Neuronal stem cell (in vitro differentiated cells): ENCODE data around the gene RYR1.
"Not testable (repeated sequence)": the region's sequence is repeated elsewhere in the genome, so short reads cannot be mapped to it uniquely, and the experiment has no call there.

Source experiments
- DNase-seq: peaks from one replicate; pipeline ENCODE4 v3.0.0-alpha.2; 2013; ENCODE audit warnings: low spot score
- H2AFZ ChIP-seq: one replicate; pipeline ENCODE4 v1.6.1; 2013; ENCODE audit warnings: mild to moderate bottlenecking, low read length, inconsistent platforms
- H2AK5ac ChIP-seq: 2 replicates; pipeline ENCODE4 v1.6.1; 2013; ENCODE audit warnings: low read depth, mild to moderate bottlenecking, inconsistent platforms, low read length, moderate library complexity, mixed read lengths
- H2BK120ac ChIP-seq: 2 replicates; pipeline ENCODE4 v1.6.1; 2013; ENCODE audit warnings: low read depth, mild to moderate bottlenecking, inconsistent platforms, low read length, moderate library complexity, mixed read lengths
- H2BK12ac ChIP-seq: one replicate; pipeline ENCODE4 v1.6.1; 2013; ENCODE audit warnings: low read length, inconsistent platforms
- H2BK15ac ChIP-seq: 2 replicates; pipeline ENCODE4 v1.6.1; 2013; ENCODE audit warnings: mild to moderate bottlenecking, low read length, inconsistent platforms, mixed read lengths
- H2BK5ac ChIP-seq: one replicate; pipeline ENCODE4 v1.6.1; 2013; ENCODE audit warnings: inconsistent platforms, mild to moderate bottlenecking, low read length, moderate library complexity
- H3K14ac ChIP-seq: one replicate; pipeline ENCODE4 v1.6.1; 2013; ENCODE audit warnings: low read length, inconsistent platforms
- H3K18ac ChIP-seq: 2 replicates; pipeline ENCODE4 v1.6.1; 2013; ENCODE audit warnings: low read length, inconsistent platforms
- H3K23ac ChIP-seq: 2 replicates; pipeline ENCODE4 v1.6.1; 2013; ENCODE audit warnings: low read depth, mild to moderate bottlenecking, mixed read lengths, low read length, inconsistent platforms; ENCODE audit not compliant: poor library complexity
- H3K27ac ChIP-seq: replicated peaks from 3 replicates; pipeline ENCODE4 v1.5.1; 2013; ENCODE audit warnings: low read length, inconsistent platforms
- H3K27me3 ChIP-seq, 3 experiments: 2 replicates each; pipeline ENCODE4 v1.6.1; 2013; ENCODE audit warnings: low read length in 3 of 3, mild to moderate bottlenecking in 2 of 3, inconsistent platforms in 1 of 3, low read depth in 1 of 3, mixed read lengths in 1 of 3, moderate library complexity in 1 of 3; ENCODE audit not compliant: control insufficient read depth in 3 of 3, insufficient read depth in 3 of 3
- H3K36me3 ChIP-seq, 2 donors: replicated peaks in 1 of 2; 2 replicates each; pipeline ENCODE4 v1.6.1; 2013; ENCODE audit warnings: low read length in 2 of 2; ENCODE audit not compliant: control insufficient read depth in 2 of 2, insufficient read depth in 2 of 2
- H3K4ac ChIP-seq: 2 replicates; pipeline ENCODE4 v1.6.1; 2013; ENCODE audit warnings: inconsistent platforms, mild to moderate bottlenecking, low read length, moderate library complexity
- H3K4me1 ChIP-seq, 2 donors: 1 replicate in 1 of 2; 2 replicates in 1 of 2; pipeline ENCODE4 v1.6.1; 2013; ENCODE audit warnings: low read length in 2 of 2, low read depth in 1 of 2; ENCODE audit not compliant: control insufficient read depth in 2 of 2, insufficient read depth in 1 of 2
- H3K4me2 ChIP-seq: one replicate; pipeline ENCODE4 v1.6.1; 2013; ENCODE audit warnings: mild to moderate bottlenecking, low read length, inconsistent platforms; ENCODE audit not compliant: insufficient read depth, poor library complexity, severe bottlenecking
- H3K4me3 ChIP-seq, 2 donors: 2 replicates each; pipeline ENCODE4 v1.5.1; 2013; ENCODE audit warnings: low read length in 2 of 2, mild to moderate bottlenecking in 2 of 2, inconsistent platforms in 1 of 2, moderate library complexity in 1 of 2
- H3K79me1 ChIP-seq: one replicate; pipeline ENCODE4 v1.6.1; 2013; ENCODE audit warnings: low read depth, mild to moderate bottlenecking, inconsistent platforms, low read length, moderate library complexity
- H3K9ac ChIP-seq: one replicate; pipeline ENCODE4 v1.6.1; 2013; ENCODE audit warnings: mild to moderate bottlenecking, low read depth, low read length, inconsistent platforms; ENCODE audit not compliant: poor library complexity
- H3K9me3 ChIP-seq, 2 donors: replicated peaks in 1 of 2; 2 replicates each; pipeline versions ENCODE3 to v1.6.1; 2013; ENCODE audit warnings: low read length in 2 of 2, mild to moderate bottlenecking in 2 of 2, inconsistent platforms in 1 of 2, low read depth in 1 of 2, mixed read lengths in 1 of 2, moderate library complexity in 1 of 2; ENCODE audit not compliant: control insufficient read depth in 2 of 2, insufficient read depth in 1 of 2
- H4K8ac ChIP-seq: one replicate; pipeline ENCODE4 v1.6.1; 2013; ENCODE audit warnings: low read depth, mild to moderate bottlenecking, inconsistent platforms, low read length, moderate library complexity
- H4K91ac ChIP-seq: one replicate; pipeline ENCODE4 v1.6.1; 2013; ENCODE audit warnings: low read length, low read depth, mild to moderate bottlenecking, inconsistent platforms; ENCODE audit not compliant: poor library complexity
- whole genome bisulfite sequencing, 2 donors: extraction: QIAGEN DNeasy Blood & Tissue Kit; methylation state at CpG; one replicate each; pipeline ENCODE4 v1.1.7; 2013; ENCODE audit warnings: missing lambda C conversion rate in 2 of 2, mixed read lengths in 1 of 2; ENCODE audit not compliant: insufficient read length in 2 of 2, insufficient replicate concordance in 1 of 2; ENCODE audit errors: extremely low coverage in 2 of 2; 5-methylcytosine and 5-hydroxymethylcytosine counted together

RYR1 gene

DNA sequence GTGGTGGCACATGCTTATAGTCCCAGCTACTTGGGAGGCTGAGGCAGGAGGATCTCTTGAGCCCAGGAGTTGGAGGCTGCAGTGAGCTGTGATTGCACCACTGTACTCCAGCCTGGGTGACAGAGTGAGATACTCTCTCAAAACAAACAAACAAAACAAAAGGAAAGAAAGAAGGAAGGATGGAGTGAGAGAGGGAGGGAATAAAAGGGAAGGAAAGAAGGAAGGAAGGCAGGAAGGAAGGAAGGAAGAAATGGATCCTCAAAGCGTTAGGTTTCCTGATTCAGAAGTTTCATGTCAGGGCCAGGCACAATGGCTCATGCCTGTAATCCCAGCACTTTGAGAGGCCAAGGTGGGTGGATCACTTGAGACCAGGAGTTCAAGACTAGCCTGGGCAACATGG is 84.5 kb downstream of the RYR1 start:
- not testable (repeated sequence) for H3K27me3 ChIP-seq, DNase-seq, H3K36me3 ChIP-seq, H3K79me1 ChIP-seq, H2BK12ac ChIP-seq, H3K9ac ChIP-seq, H3K27ac ChIP-seq, H3K4me2 ChIP-seq, H4K8ac ChIP-seq, H2BK15ac ChIP-seq, H2AFZ ChIP-seq, H3K14ac ChIP-seq, H3K4me3 ChIP-seq, H3K4ac ChIP-seq, H2AK5ac ChIP-seq, H4K91ac ChIP-seq, H3K4me1 ChIP-seq, H2BK5ac ChIP-seq, H2BK120ac ChIP-seq, H3K23ac ChIP-seq, H3K18ac ChIP-seq, H3K9me3 ChIP-seq
- WGBS, 2 donors: no CpG with 5 or more reads among the region's 1 CpG

DNA sequence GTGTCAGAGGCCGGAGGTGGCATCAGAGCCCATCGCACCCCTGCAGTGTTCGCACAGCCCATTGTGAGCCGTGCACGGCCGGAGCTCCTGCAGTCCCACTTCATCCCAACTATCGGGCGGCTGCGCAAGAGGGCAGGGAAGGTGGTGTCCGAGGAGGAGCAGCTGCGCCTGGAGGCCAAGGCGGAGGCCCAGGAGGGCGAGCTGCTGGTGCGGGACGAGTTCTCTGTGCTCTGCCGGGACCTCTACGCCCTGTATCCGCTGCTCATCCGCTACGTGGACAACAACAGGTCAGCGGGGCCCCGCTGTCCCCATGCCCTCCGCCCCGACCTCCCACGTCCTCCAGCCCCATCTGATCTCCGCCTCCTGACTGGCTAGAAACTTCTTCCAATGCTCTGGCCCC is 85.7 kb downstream of the RYR1 start:
- no CpG with 5 or more reads among the region's 26 CpGs for WGBS, 2 donors

DNA sequence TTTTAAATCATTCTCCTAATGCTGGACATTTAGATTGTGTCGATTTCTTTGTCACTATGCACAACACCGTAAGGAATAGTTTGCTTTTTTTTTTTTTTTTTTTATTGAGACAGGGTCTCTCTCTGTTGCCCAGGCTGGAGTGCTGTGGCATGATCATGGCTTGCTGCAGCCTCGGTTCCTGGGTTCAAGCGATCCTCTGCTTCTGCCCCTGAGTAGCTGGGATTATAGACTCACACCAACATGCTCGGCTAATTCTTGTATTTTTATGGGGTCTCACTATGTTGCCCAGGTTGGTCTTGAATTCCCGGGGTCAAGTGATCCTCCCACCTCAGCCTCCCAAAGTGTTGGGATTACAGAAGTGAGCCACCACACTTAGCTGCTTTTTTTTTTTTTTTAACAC is 86.5 kb downstream of the RYR1 start:
- H3K36me3 ChIP-seq: no peaks in the 10 kb centered on the region
- no peak overlapping the region for H3K27ac ChIP-seq
- H3K79me1 ChIP-seq: no peaks in the 10 kb centered on the region
- H3K18ac ChIP-seq: no peak overlapping the region
- H2BK120ac ChIP-seq: no peak overlapping the region
- no peak overlapping the region for H2AK5ac ChIP-seq
- no peak overlapping the region for H2BK5ac ChIP-seq
- peaks cover 0 to 1% of the 10 kb centered on the region in 2 donors for H3K4me1 ChIP-seq
- no peak overlapping the region for H3K23ac ChIP-seq
- H3K27me3 ChIP-seq: no peaks in the 10 kb centered on the region
- WGBS, 2 donors: no CpG with 5 or more reads among the region's 6 CpGs
- H3K4me2 ChIP-seq: no peak overlapping the region
- H3K9ac ChIP-seq: no peak overlapping the region
- H4K8ac ChIP-seq: no peak overlapping the region
- H2BK12ac ChIP-seq: no peak overlapping the region
- no peak overlapping the region for H3K4me3 ChIP-seq
- H2AFZ ChIP-seq: no peak overlapping the region
- H3K9me3 ChIP-seq: no peaks in the 10 kb centered on the region
- H2BK15ac ChIP-seq: no peak overlapping the region
- DNase-seq: no peak
- no peak overlapping the region for H3K4ac ChIP-seq
- no peak overlapping the region for H4K91ac ChIP-seq
- H3K14ac ChIP-seq: no peak overlapping the region

More for the DNA sequence above, 85.7 kb downstream of the RYR1 start:
- Histone ChIP-seq H3K79me1 (no peaks in the 10 kb centered on the region), H2AK5ac (peak overlapping the region; percentile 68), H3K4me1 (peaks cover 0 to 1% of the 10 kb centered on the region in 2 donors), H2BK5ac (no peak overlapping the region), H3K18ac (peak overlapping the region; percentile 5), H2BK12ac (no peak overlapping the region), H2AFZ (peak overlapping the region; percentile 53), H3K9ac (no peak overlapping the region), H3K23ac (peak overlapping the region; percentile 23), H3K9me3 (no peaks in the 10 kb centered on the region), H3K4me3 (no peak overlapping the region), H3K27me3 (no peaks in the 10 kb centered on the region), H2BK15ac (no peak overlapping the region), H3K36me3 (no peaks in the 10 kb centered on the region), H2BK120ac (no peak overlapping the region), H4K8ac (no peak overlapping the region), H3K27ac (no peak overlapping the region), H3K14ac (no peak overlapping the region), H3K4me2 (no peak overlapping the region), H3K4ac (no peak overlapping the region), H4K91ac (no peak overlapping the region)
- DNase-seq: no peak

DNA sequence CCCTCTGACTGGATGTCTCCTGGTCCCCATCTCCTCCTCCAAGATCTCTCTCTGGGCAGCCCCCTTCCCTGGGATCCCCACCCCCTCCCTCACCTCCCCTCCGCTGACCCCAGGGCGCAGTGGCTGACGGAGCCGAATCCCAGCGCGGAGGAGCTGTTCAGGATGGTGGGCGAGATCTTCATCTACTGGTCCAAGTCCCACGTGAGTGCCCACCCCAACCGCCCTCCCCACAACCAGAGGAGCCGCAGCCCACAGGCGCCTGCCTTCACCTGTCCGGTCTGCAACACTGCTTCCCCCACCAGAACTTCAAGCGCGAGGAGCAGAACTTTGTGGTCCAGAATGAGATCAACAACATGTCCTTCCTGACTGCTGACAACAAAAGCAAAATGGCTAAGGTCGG is 89.4 kb downstream of the RYR1 start:
- no peak overlapping the region for H3K23ac ChIP-seq

More for the DNA sequence above, 89.4 kb downstream of the RYR1 start:
- no peak overlapping the region for H3K14ac ChIP-seq
- no peaks in the 10 kb centered on the region for H3K36me3 ChIP-seq
- H2BK120ac ChIP-seq: no peak overlapping the region
- no peak overlapping the region for H4K8ac ChIP-seq
- no peaks in the 10 kb centered on the region for H3K9me3 ChIP-seq
- no peak overlapping the region for H2BK12ac ChIP-seq
- H3K9ac ChIP-seq: no peak overlapping the region
- H3K18ac ChIP-seq: peak overlapping the region; percentile 11
- H3K4ac ChIP-seq: no peak overlapping the region
- no CpG with 5 or more reads among the region's 15 CpGs for WGBS, 2 donors
- H2BK15ac ChIP-seq: no peak overlapping the region
- peak overlapping the region; percentile 53 for H2AK5ac ChIP-seq
- H4K91ac ChIP-seq: no peak overlapping the region
- H3K4me3 ChIP-seq: no peak overlapping the region
- H3K27me3 ChIP-seq: no peaks in the 10 kb centered on the region
- H3K4me1 ChIP-seq: no peaks in the 10 kb centered on the region
- no peak overlapping the region for H2BK5ac ChIP-seq
- no peak overlapping the region for H3K4me2 ChIP-seq
- H3K27ac ChIP-seq: no peak overlapping the region
- no peaks in the 10 kb centered on the region for H3K79me1 ChIP-seq
- H2AFZ ChIP-seq: no peak overlapping the region
- no peak for DNase-seq
